Panc1 (cell line): Measurements from ENCODE around the gene TMCO2. TPM values are rescaled to one million over a fixed set of nuclear protein-coding genes. Genes with fewer than 3 reads are reported as not detected.

Experiments
- ATAC-seq: fragments of 200-7000 bp; cut with Tn5 transposase; 2 replicates; pipeline ENCODE4 v1.9.1; 2020; ENCODE audit warnings: mild to moderate bottlenecking, moderate library complexity
- BruUV-seq: library from RNA; stranded (reverse); fragments of 400-500 nt; replicated peaks from 2 replicates; lab custom pipeline; 2021; lab: Mats Ljungman, UMichigan
- CTCF ChIA-PET: fragments of 300-600 bp; sonication (Branson Sonifier 250); formaldehyde crosslinking; loops from one replicate; lab custom pipeline; 2022; ENCODE audit warnings: antibody characterized with exemption; lab: Charles Lee
- POLR2A ChIA-PET: fragments of 300-600 bp; sonication (Branson Sonifier 250); formaldehyde crosslinking; loops from one replicate; lab custom pipeline; 2022; ENCODE audit warnings: antibody characterized with exemption; lab: Charles Lee
- DNase-seq: peaks from one replicate; pipeline ENCODE4 v3.0.0-alpha.2; 2010; ENCODE audit warnings: low read depth, low spot score
- H3K27ac ChIP-seq: 2 replicates; pipeline ENCODE4 v1.5.1; 2011; ENCODE audit warnings: mild to moderate bottlenecking, low read length, inconsistent platforms
- H3K27me3 ChIP-seq: fragments of 200-500 bp; sonication (Bioruptor generic); 2 replicates; pipeline ENCODE4 v1.6.0; 2014; ENCODE audit warnings: low read length, inconsistent platforms; ENCODE audit not compliant: control insufficient read depth, insufficient read depth
- H3K36me3 ChIP-seq: fragments of 200-500 bp; sonication (Bioruptor generic); 2 replicates; pipeline ENCODE4 v1.5.1; 2014; ENCODE audit warnings: inconsistent platforms, mild to moderate bottlenecking, low read length, moderate library complexity; ENCODE audit not compliant: control insufficient read depth, insufficient read depth
- H3K4me1 ChIP-seq: 2 replicates; pipeline ENCODE4 v1.5.1; 2011; ENCODE audit warnings: inconsistent platforms, mild to moderate bottlenecking, low read length, moderate library complexity; ENCODE audit not compliant: control insufficient read depth, insufficient read depth
- H3K4me3 ChIP-seq, 2 experiments: 2 replicates each; pipeline ENCODE4 v1.5.1; 2011 to 2012; ENCODE audit warnings: low read depth in 2 of 2, low read length in 2 of 2, mild to moderate bottlenecking in 2 of 2, inconsistent platforms in 1 of 2, moderate library complexity in 1 of 2
- H3K9me3 ChIP-seq: fragments of 200-500 bp; sonication (Bioruptor generic); 2 replicates; pipeline ENCODE4 v1.5.1; 2014; ENCODE audit warnings: low read depth, mild to moderate bottlenecking, inconsistent platforms, low read length, moderate library complexity; ENCODE audit not compliant: control insufficient read depth, insufficient read depth
- POLR2AphosphoS5 ChIP-seq: IDR thresholded peaks from 2 replicates; pipeline ENCODE4 v1.6.1; 2012; ENCODE audit warnings: mild to moderate bottlenecking, low read depth, low read length, moderate library complexity
- REST ChIP-seq, 2 experiments: IDR thresholded peaks; 2 replicates each; pipeline ENCODE4 v1.6.1; 2011 to 2012; ENCODE audit warnings: low read depth in 2 of 2, control low read depth in 1 of 2, low read length in 1 of 2, mild to moderate bottlenecking in 1 of 2, moderate library complexity in 1 of 2; ENCODE audit not compliant: insufficient read depth in 1 of 2
- SIN3A ChIP-seq: IDR thresholded peaks from 2 replicates; pipeline ENCODE4 v1.6.1; 2012; ENCODE audit warnings: low read depth, mild to moderate bottlenecking, low read length, moderate library complexity, borderline replicate concordance; ENCODE audit not compliant: insufficient read depth
- TCF7L2 ChIP-seq: IDR thresholded peaks from 2 replicates; pipeline ENCODE4 v1.6.1; 2011; ENCODE audit warnings: mild to moderate bottlenecking, low read depth, low read length, inconsistent platforms
- in situ Hi-C: cut with HindIII; loops from 2 replicates; pipeline ENCODE4 v1.10.0; 2016; ENCODE audit warnings: low sequenced_read_pairs, low pct_unique_long_range_greater_than_20kb
- intact Hi-C: fragments of 100-400 bp; cut with micrococcal nuclease; formaldehyde crosslinking; loops from one replicate; pipeline ENCODE4 v1.10.0; 2022; ENCODE audit not compliant: unreplicated experiment
- total RNA-seq: library from RNA; stranded (reverse); gene quantifications from one replicate; pipeline ENCODE4 v1.2.1, GENCODE V29; 2021; ENCODE audit not compliant: unreplicated experiment
- TF ChIP-seq, protein P1 (sequence below): fragments of 450-650 bp; IDR thresholded peaks from 2 replicates; pipeline ENCODE4 v1.5.1; 2017; ENCODE audit warnings: mild to moderate bottlenecking

The TMCO2 gene
- total RNA-seq, 1 experiment from 2014 or later: not detected

DNA sequence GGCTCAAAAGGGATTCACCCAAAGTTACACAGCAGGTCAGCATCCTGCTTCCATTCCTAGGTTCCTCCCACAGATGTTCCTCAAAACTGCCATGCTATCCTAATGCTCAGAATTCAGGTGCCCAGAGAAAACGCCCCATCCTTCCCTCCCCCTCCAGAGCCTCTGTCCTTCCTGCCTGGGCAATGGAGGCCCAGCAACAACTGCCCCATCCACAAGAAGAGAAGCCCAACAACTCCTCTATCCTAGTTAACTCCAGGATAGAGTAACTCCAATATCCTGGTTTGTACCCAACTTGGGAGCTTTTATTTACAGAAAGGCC lies 52.5 kb downstream of the TMCO2 start:
- no peak overlapping the region for H3K27ac ChIP-seq
- no peaks in the 10 kb centered on the region for H3K36me3 ChIP-seq
- no peak overlapping the region for H3K4me3 ChIP-seq
- no TSS peak for BruUV-seq
- in situ Hi-C loops (no loop called here), intact Hi-C loops (no loop called here)
- no peak for DNase-seq
- ChIA-PET CTCF (interaction anchor here (0.8 kb wide), 1 partner anchor 15 kb away, joined by 3 read pairs; no protein-coding TSS in a partner anchor), POLR2A (interaction anchor here (0.5 kb wide), 1 partner anchor 125 kb away, joined by 10 read pairs; no protein-coding TSS in a partner anchor)
- no peak for TF ChIP-seq REST (IDR thresholded peaks at IDR 0.05; ENCODE audit: insufficient read depth in 1 of 2, low read depth in 2 of 2, low read length in 1 of 2)
- TF ChIP-seq, protein P1, sequence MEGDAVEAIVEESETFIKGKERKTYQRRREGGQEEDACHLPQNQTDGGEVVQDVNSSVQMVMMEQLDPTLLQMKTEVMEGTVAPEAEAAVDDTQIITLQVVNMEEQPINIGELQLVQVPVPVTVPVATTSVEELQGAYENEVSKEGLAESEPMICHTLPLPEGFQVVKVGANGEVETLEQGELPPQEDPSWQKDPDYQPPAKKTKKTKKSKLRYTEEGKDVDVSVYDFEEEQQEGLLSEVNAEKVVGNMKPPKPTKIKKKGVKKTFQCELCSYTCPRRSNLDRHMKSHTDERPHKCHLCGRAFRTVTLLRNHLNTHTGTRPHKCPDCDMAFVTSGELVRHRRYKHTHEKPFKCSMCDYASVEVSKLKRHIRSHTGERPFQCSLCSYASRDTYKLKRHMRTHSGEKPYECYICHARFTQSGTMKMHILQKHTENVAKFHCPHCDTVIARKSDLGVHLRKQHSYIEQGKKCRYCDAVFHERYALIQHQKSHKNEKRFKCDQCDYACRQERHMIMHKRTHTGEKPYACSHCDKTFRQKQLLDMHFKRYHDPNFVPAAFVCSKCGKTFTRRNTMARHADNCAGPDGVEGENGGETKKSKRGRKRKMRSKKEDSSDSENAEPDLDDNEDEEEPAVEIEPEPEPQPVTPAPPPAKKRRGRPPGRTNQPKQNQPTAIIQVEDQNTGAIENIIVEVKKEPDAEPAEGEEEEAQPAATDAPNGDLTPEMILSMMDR: no peak
- TF ChIP-seq TCF7L2: no peak
- TF ChIP-seq SIN3A: no peak
- TF ChIP-seq POLR2AphosphoS5: no peak
- ATAC-seq: no peak
- no peaks in the 10 kb centered on the region for H3K27me3 ChIP-seq
- no peaks in the 10 kb centered on the region for H3K9me3 ChIP-seq
- no peaks in the 10 kb centered on the region for H3K4me1 ChIP-seq

DNA sequence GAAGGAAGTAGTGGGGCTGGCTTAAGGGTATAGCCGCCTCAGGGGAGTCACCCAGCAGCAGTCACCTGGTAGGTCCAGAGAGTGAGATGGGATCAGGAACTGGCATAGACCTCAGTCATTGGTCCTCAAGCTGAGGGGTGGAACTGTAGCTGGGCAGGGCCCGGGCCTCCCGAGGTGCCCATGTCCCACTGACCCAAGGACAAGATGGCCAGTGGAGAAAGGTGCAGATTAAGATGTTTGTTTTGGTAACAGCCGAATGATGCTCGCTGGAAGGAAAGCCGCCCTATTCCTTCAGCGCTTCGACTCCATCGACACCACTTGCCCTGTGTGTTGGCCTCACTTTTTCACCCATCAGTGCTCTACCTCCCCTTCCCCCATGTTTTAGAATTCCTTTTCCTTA lies 52.9 kb downstream of the TMCO2 start:
- ChIA-PET CTCF (interaction anchor here (0.8 kb wide), 1 partner anchor 14 kb away, joined by 3 read pairs; no protein-coding TSS in a partner anchor), POLR2A (interaction anchor here (0.5 kb wide), 1 partner anchor 126 kb away, joined by 10 read pairs; no protein-coding TSS in a partner anchor)
- Histone ChIP-seq H3K27me3 (no peaks in the 10 kb centered on the region), H3K27ac (no peak overlapping the region), H3K4me3 (no peak overlapping the region), H3K9me3 (no peaks in the 10 kb centered on the region), H3K4me1 (no peaks in the 10 kb centered on the region), H3K36me3 (no peaks in the 10 kb centered on the region)
- intact Hi-C loops: no loop called here
- ATAC-seq: no peak
- no peak for DNase-seq
- in situ Hi-C loops: no loop called here
- no TSS peak for BruUV-seq
- TF ChIP-seq POLR2AphosphoS5 (no peak), SIN3A (no peak), TCF7L2 (no peak), REST (IDR thresholded peaks at IDR 0.05; ENCODE audit: insufficient read depth in 1 of 2, low read depth in 2 of 2, low read length in 1 of 2) (no peak)
- TF ChIP-seq, protein P1: no peak
